HG03280 (cell line): Measurements from ENCODE around the gene GATAD1.
A peak's percentile ranks its signal among the peaks of the same experiment; 100 is the strongest.
"Not testable (repeated sequence)": the region's sequence is repeated elsewhere in the genome, so short reads cannot be mapped to it uniquely, and the experiment has no call there.

ENCODE experiments used
- ATAC-seq: cut with Tn5 transposase; IDR thresholded peaks from one replicate; pipeline ENCODE4 v1.9.1; 2021; ENCODE audit warnings: mild to moderate bottlenecking, moderate library complexity; ENCODE audit not compliant: unreplicated experiment

The GATAD1 gene

DNA sequence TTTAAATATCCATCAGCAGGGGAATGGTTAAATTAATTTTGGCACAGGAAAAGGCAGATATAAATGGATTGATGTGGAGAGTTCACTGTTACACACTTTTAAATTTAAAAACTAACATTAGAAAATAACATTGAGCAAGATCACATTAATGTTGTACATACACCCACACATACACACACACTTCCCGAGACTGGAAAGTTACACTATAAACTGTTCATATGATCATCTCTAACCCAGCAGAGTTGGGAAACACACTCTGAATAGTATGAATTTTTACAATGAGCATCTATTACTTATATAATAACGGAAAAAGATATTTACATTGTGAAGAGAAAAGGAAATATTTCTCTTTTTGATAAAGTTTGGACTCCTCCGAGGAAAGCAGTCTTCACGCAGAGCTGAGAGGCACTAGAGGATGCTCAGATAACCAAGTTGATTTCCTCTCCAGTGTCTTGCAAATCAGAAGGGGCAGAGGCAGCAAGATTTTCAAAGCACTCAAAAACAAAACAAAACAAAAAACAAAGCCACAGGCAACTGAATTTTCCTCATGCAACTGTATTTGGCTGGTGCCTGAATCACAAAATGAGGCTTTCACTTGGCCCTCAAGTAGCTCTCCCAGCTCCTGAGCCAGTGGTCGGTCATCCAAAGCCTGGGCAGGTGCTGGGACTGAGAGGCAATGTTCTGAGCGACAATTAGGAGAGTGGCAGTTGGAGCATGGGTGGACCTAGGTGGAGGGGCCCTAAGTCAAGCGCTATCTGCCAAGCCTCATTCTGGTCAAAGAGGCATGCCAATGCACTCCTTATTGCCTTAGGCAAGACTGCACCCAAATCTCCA is 10.5 kb upstream of the GATAD1 start:
- ATAC-seq, result no peak

GRCh38 chr7:92437956-92438491 is 9.3 kb upstream of the GATAD1 start:
- no peak for ATAC-seq

DNA sequence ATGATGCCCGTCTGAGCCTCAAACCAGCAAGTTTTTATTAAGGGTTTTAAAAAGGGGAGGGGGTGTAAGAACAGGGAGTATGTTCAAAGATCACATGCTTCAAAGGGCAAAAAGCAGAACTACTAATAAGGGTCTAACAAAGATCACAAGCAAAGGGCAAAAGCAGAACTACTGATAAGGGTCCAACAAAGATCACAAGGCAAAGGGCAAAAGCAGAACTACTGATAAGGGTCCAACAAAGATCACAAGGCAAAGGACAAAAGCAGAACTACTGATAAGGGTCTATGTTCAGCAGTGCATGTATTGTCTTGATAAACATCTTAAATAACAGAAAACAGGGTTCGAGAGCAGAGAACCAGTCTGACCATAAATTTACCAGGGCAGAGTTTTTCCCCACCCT is 4.6 kb upstream of the GATAD1 start:
- ATAC-seq, result not testable (repeated sequence)

GRCh38 chr7:92446869-92447344 is 375 bp upstream of the GATAD1 start:
- no peak for ATAC-seq

DNA sequence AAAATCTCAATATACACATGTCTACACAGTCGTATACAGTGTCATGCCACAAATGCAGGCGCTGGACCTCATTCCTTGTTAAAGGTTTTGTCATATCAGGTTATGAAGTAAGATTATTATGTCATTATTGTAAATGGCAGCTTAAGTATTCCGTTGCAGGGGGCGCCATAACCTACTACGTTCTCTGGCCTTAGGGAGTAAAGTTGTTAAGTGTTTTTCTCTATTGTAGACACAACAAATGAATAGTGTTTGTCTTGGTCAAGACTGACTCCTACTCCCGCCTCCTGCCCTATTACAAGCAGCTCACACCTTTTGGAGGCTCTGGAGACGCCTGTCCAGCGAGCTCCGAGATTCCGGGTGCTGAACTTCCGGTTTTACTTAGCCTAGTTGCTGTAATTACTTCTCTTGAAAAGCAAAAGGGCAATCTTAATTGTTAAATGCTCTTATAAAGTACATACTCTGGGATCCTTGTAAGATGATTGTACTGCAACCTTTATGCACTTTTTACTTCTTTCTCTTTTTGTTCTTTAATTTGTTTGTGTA is 994 bp downstream of the GATAD1 start:
- peak; percentile 41 for ATAC-seq

- ATAC-seq, result no peak
Measured at GRCh38 chr7:92451645-92452044, 4.4 kb downstream of the GATAD1 start.

DNA sequence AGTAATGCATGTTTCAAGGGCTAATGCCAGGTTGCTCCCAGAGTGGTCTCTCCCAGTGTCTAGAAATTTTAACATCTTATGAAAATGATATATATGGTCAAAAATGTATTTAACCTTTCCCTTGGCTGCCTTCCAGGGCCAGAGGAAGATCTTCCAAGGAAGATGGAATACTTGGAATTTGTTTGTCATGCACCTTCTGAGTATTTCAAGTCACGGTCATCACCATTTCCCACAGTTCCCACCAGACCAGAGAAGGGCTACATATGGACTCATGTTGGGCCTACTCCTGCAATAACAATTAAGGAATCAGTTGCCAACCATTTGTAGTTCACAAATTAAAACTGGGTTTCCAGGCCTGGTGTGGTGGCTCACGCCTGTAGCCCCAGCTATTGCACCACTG is 9.0 kb downstream of the GATAD1 start:
- no peak for ATAC-seq

DNA sequence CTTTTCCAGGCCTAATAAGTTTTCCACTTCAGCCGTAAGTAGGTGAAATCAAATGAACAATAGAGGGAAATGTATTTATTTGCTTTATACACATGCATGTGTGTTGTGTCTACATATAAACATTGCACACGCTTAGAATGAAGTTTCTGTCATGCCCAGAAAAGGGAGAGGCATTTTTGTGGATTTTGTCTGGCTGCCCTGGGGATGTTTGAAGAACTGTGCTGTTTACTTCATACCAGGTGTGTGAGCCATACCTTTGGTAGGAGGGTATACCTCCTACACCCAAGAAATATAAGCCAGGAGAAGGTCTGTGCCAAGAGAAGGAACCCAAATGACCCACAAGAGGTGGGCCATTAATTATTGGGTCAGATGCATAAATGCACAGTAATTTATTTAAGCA is 12.8 kb downstream of the GATAD1 start:
- no peak for ATAC-seq

- no peak for ATAC-seq
Measured at GRCh38 chr7:92460510-92460909, 13.2 kb downstream of the GATAD1 start.

- peak; percentile 76 for ATAC-seq
Measured at GRCh38 chr7:92461027-92462003, 14.0 kb downstream of the GATAD1 start.

- no peak for ATAC-seq
Measured at GRCh38 chr7:92462560-92462959, 15.3 kb downstream of the GATAD1 start.

GRCh38 chr7:92464515-92464914 is 17.2 kb downstream of the GATAD1 start:
- ATAC-seq, result no peak

DNA sequence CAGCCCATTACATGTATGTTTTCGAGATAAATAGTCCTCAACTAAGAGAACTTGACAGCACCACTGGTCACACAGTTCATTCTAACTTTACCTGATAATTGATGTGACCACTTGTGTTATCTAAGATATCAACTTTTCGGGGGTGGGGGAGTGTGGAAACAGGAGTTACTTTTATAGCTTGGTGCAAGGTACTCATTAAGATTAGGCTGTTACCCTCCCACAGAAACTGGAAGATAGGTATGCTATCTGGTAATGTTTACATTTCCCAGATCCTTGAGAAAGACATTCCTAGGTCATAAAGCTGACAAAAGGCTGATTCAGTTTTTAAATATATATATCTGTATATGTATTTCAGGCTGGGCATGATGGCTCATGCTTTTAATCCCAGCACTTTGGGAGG is 19.4 kb downstream of the GATAD1 start:
- no peak for ATAC-seq

- not testable (repeated sequence) for ATAC-seq
Measured at GRCh38 chr7:92468589-92468988, 21.3 kb downstream of the GATAD1 start.

- not testable (repeated sequence) for ATAC-seq
Measured at GRCh38 chr7:92473989-92474388, 26.7 kb downstream of the GATAD1 start.

DNA sequence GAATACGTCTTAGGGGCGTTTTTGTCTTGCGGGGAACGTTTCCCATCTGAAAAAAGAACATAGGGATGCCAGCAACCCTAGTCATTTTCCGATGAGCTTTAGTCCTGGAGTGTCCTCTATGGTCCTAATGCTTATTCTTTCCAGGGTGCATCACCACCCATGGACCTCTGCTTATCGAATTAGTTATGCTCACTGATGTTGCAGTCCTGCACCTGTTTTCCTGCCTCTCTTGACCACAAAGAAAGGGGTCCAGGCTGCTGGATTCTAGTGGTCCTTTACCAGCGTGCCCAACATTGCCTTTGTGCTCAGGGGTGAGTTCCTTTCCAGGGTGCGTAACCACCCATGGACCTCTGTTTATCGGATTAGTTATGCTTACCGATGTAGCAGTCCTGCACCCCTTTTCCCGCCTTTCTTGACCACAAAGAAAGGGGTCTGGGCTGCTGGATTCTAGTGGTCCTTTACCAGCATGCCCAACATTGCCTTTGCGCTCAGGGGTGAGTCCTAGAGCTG is 28.0 kb downstream of the GATAD1 start:
- ATAC-seq, result not testable (repeated sequence)

- ATAC-seq, result not testable (repeated sequence)
Measured at GRCh38 chr7:92475851-92476590, 28.7 kb downstream of the GATAD1 start.

- ATAC-seq, result not testable (repeated sequence)
Measured at GRCh38 chr7:92477681-92478080, 30.4 kb downstream of the GATAD1 start, which contains the start of gene ERVW-1. Gene ERVW-1 (minus strand): TSS chr7:92477946. CDS start chr7:92470381, 7,565 bp downstream.

- no peak for ATAC-seq
Measured at GRCh38 chr7:92478095-92478494, 30.8 kb downstream of the GATAD1 start.

- ATAC-seq, result no peak
Measured at GRCh38 chr7:92478711-92479110, 31.4 kb downstream of the GATAD1 start.
